ENCODE results near the gene KCNIP1.

KCNIP1 gene

GRCh38 chr5:170597872-170598271, 94.1 kb downstream of the KCNIP1 start:
- no peak for DNase-seq (ENCODE audit: low spot score)

- no peak for DNase-seq (ENCODE audit: low spot score)
Observed at GRCh38 chr5:170599756-170600155, 95.9 kb downstream of the KCNIP1 start.

- no peak for DNase-seq (ENCODE audit: low spot score)
Observed at GRCh38 chr5:170601619-170602018, 97.8 kb downstream of the KCNIP1 start.

- no peak for DNase-seq (ENCODE audit: low spot score)
Observed at GRCh38 chr5:170603109-170603508, 99.3 kb downstream of the KCNIP1 start.

GRCh38 chr5:170603578-170604565, 100.1 kb downstream of the KCNIP1 start:
- peak; percentile 56 for DNase-seq (ENCODE audit: low spot score)

- DNase-seq (ENCODE audit: low spot score) = no peak
Observed at GRCh38 chr5:170606941-170607340, 103.1 kb downstream of the KCNIP1 start.

- no peak for DNase-seq (ENCODE audit: low spot score)
Observed at GRCh38 chr5:170611449-170612090, 107.8 kb downstream of the KCNIP1 start.

GRCh38 chr5:170612256-170612678, 108.4 kb downstream of the KCNIP1 start:
- DNase-seq (ENCODE audit: low spot score) = no peak

- no peak for DNase-seq (ENCODE audit: low spot score)
Observed at GRCh38 chr5:170614065-170614490, 110.3 kb downstream of the KCNIP1 start.

GRCh38 chr5:170614720-170615119, 110.9 kb downstream of the KCNIP1 start:
- DNase-seq (ENCODE audit: low spot score) = no peak

GRCh38 chr5:170617533-170618490, 114.0 kb downstream of the KCNIP1 start:
- DNase-seq (ENCODE audit: low spot score) = no peak

GRCh38 chr5:170619869-170620268, 116.0 kb downstream of the KCNIP1 start:
- DNase-seq (ENCODE audit: low spot score) = no peak

GRCh38 chr5:170622933-170623332, 119.1 kb downstream of the KCNIP1 start:
- no peak for DNase-seq (ENCODE audit: low spot score)

GRCh38 chr5:170623576-170624181, 119.9 kb downstream of the KCNIP1 start:
- peak; percentile 78 for DNase-seq (ENCODE audit: low spot score)

- DNase-seq (ENCODE audit: low spot score) = no peak
Observed at GRCh38 chr5:170625221-170626165, 121.7 kb downstream of the KCNIP1 start.

GRCh38 chr5:170626507-170627150, 122.8 kb downstream of the KCNIP1 start:
- no peak for DNase-seq (ENCODE audit: low spot score)

- no peak for DNase-seq (ENCODE audit: low spot score)
Observed at GRCh38 chr5:170627271-170627670, 123.5 kb downstream of the KCNIP1 start.

GRCh38 chr5:170628028-170628427, 124.2 kb downstream of the KCNIP1 start:
- no peak for DNase-seq (ENCODE audit: low spot score)

- no peak for DNase-seq (ENCODE audit: low spot score)
Observed at GRCh38 chr5:170628691-170629565, 125.1 kb downstream of the KCNIP1 start.
